ENCODE results near the gene PALLD.

The PALLD gene

DNA sequence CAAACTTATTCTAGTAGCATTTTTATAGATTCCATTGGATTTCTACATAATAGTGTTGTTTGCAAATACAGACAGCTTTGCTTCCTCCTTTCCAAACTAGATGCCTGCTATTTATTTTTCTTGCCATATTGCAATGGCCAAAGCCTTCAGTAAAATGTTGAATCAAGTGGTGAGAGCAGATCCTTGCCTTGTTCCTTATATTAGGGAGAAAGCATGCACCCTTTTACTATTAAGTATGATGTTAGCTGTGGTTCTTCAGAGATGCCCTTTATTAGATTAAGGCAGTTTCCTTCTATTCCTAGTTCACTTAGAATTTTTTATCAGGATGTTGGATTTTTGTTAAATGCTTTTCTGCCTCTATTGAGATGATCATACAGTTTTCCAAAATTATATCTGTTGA, 279.5 kb downstream of the PALLD start:
- peaks cover 79% of the 10 kb centered on the region for H3K36me3 Mint-ChIP-seq (ENCODE audit: low read depth)
- TF ChIP-seq, protein P1, sequence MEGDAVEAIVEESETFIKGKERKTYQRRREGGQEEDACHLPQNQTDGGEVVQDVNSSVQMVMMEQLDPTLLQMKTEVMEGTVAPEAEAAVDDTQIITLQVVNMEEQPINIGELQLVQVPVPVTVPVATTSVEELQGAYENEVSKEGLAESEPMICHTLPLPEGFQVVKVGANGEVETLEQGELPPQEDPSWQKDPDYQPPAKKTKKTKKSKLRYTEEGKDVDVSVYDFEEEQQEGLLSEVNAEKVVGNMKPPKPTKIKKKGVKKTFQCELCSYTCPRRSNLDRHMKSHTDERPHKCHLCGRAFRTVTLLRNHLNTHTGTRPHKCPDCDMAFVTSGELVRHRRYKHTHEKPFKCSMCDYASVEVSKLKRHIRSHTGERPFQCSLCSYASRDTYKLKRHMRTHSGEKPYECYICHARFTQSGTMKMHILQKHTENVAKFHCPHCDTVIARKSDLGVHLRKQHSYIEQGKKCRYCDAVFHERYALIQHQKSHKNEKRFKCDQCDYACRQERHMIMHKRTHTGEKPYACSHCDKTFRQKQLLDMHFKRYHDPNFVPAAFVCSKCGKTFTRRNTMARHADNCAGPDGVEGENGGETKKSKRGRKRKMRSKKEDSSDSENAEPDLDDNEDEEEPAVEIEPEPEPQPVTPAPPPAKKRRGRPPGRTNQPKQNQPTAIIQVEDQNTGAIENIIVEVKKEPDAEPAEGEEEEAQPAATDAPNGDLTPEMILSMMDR (IDR thresholded peaks at IDR 0.05; ENCODE audit: unreplicated experiment in 3 of 3), result no peak
- peaks cover 15% of the 10 kb centered on the region for H3K9me3 Mint-ChIP-seq
- H3K4me3 Mint-ChIP-seq, result no peak overlapping the region
- peaks cover 5% of the 10 kb centered on the region for H3K4me1 Mint-ChIP-seq
- H3K27me3 Mint-ChIP-seq (ENCODE audit: low read depth), result no peaks in the 10 kb centered on the region
- no peak overlapping the region for H3K27ac Mint-ChIP-seq

DNA sequence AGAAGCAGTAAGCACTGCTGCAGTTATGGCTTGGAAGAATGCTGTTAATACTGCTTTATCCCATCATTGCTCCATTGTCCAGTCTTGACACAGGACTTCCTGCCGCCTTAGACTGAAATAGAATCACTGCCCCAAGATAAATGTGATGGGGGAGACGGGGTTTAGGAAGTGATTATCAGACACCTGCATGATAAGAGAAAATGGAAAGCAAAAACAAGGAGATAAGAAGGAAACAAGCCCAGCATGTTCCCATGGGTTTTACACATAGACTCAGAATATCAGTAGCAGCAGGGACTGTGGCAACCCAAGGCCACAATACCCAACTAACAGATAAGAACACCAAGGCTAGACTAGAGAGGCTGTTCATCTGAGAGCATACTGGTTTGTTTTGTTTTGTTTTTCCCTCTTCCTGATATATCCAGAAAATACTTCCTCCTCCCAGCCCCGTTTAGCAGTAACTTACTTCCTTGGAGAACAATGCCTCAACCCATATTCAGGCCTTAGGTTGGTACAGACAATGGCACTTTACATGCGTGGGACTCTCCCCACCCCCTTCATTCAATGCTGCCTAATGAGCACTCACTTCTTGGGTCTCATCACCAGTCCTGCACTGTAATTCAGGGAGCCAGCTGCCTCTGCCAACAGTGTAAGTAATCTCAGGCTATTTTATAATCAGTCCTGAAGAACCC, 280.6 kb downstream of the PALLD start:
- no peaks in the 10 kb centered on the region for H3K27me3 Mint-ChIP-seq (ENCODE audit: low read depth)
- TF ChIP-seq, protein P1 (IDR thresholded peaks at IDR 0.05; ENCODE audit: unreplicated experiment in 3 of 3), result no peak
- H3K36me3 Mint-ChIP-seq (ENCODE audit: low read depth), result peaks cover 68% of the 10 kb centered on the region
- H3K4me3 Mint-ChIP-seq, result no peak overlapping the region
- H3K9me3 Mint-ChIP-seq, result peaks cover 15% of the 10 kb centered on the region
- H3K4me1 Mint-ChIP-seq, result peaks cover 6% of the 10 kb centered on the region
- no peak overlapping the region for H3K27ac Mint-ChIP-seq

DNA sequence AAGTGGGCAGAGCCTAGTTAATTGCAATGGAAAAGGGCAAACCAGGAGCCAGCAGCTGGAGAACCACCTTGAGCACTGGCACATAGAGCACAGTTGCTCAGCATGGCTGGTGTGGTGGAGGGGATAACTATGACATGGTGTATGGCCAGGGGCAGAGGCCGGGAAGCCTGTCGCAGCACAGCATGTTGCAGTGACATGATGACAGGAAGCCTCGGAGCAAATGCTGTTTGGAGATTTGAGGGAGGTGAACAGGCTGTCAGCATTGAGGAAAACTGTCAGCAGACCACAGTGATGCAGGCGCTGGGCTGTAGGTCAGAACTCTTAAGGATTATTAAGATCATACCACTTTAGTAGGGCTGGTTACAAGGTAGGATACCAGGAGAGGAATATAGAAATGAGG, 284.5 kb downstream of the PALLD start:
- H3K36me3 Mint-ChIP-seq (ENCODE audit: low read depth), result peaks cover 39% of the 10 kb centered on the region
- peaks cover 21% of the 10 kb centered on the region for H3K4me1 Mint-ChIP-seq
- H3K4me3 Mint-ChIP-seq, result no peak overlapping the region
- H3K27me3 Mint-ChIP-seq (ENCODE audit: low read depth), result no peaks in the 10 kb centered on the region
- H3K9me3 Mint-ChIP-seq, result peaks cover 3% of the 10 kb centered on the region
- H3K27ac Mint-ChIP-seq, result peak overlapping the region in 2 of 3 experiments; percentile 2 to 40
- TF ChIP-seq, protein P1 (IDR thresholded peaks at IDR 0.05; ENCODE audit: unreplicated experiment in 3 of 3), result no peak

DNA sequence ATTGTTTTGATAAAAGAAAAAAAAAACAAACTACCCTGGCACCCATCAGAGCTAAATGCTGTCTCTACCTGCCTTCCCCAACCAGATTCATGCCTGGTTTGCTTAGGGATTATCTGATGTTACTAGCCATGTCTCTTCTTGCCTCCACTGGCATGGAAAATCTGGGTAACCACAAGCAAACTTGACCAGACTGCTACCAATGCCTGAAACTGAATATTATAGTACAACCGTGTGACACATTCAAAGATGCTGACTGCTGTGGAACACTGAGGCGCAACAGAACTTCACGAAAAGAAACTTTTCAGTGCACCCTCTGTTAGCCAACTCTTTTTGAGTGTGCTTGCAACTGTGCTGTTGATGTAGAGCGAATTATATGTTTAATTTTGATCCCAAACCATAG, 285.1 kb downstream of the PALLD start:
- Mint-ChIP-seq H3K4me3 (no peak overlapping the region), H3K4me1 (peaks cover 24% of the 10 kb centered on the region), H3K27ac (no peak overlapping the region), H3K36me3 (ENCODE audit: low read depth) (peaks cover 33% of the 10 kb centered on the region), H3K27me3 (ENCODE audit: low read depth) (no peaks in the 10 kb centered on the region), H3K9me3 (no peaks in the 10 kb centered on the region)
- TF ChIP-seq, protein P1 (IDR thresholded peaks at IDR 0.05; ENCODE audit: unreplicated experiment in 3 of 3), result no peak

DNA sequence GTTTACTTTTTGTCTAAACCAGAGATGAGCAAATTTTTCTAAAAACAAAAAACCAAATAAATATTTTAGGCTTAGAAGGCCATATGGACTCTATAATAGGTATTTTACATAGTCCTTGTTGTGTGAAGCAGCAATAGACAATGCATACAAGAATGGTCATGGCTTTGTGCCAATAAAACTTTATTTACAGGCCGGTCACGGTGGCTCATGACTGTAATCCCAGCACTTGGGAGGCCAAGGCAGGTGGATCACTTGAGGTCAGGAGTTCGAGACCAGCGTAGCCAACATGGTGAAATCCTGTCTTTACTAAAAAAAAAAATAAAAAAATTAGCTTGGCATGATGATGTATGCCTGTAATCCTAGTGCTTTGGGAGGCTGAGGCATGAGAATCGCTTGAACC, 285.6 kb downstream of the PALLD start:
- Mint-ChIP-seq H3K27ac (no peak overlapping the region), H3K4me1 (peaks cover 26% of the 10 kb centered on the region), H3K36me3 (ENCODE audit: low read depth) (peaks cover 28% of the 10 kb centered on the region), H3K27me3 (ENCODE audit: low read depth) (no peaks in the 10 kb centered on the region), H3K9me3 (no peaks in the 10 kb centered on the region), H3K4me3 (no peak overlapping the region)
- TF ChIP-seq, protein P1 (IDR thresholded peaks at IDR 0.05; ENCODE audit: unreplicated experiment in 3 of 3), result no peak

Data from nephron (organoid).